Measurements from ENCODE around the gene LRP8. TPM values are rescaled to one million over a fixed set of nuclear protein-coding genes. Genes with fewer than 3 reads are reported as not detected.

The LRP8 gene
- total RNA-seq, 1 donor from 2014 or later: 4.4 TPM

DNA sequence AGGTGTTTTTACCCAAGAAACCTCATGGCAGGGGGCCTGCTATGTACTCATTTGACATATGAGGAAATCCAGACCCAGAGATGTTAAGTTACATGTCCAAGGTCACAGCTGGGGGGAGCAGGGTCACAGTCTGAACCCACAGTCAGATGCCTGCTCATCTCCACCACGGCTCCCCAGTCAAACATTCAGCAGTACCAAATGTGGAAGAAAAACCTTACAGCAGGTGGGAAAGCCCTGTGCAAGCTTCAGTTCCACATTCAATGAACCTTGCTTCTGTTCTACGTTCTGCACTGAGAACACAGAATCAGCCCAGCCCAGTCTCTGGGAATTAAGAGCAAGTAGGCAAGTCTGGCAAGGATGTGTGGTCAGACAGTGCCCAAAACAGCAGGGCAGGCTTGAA is 35.2 kb downstream of the LRP8 start:
- peaks cover 12% of the 10 kb centered on the region for H3K4me1 Mint-ChIP-seq (ENCODE audit: low read depth)
- H3K27me3 Mint-ChIP-seq: peaks cover 17% of the 10 kb centered on the region
- TF ChIP-seq, protein P1, sequence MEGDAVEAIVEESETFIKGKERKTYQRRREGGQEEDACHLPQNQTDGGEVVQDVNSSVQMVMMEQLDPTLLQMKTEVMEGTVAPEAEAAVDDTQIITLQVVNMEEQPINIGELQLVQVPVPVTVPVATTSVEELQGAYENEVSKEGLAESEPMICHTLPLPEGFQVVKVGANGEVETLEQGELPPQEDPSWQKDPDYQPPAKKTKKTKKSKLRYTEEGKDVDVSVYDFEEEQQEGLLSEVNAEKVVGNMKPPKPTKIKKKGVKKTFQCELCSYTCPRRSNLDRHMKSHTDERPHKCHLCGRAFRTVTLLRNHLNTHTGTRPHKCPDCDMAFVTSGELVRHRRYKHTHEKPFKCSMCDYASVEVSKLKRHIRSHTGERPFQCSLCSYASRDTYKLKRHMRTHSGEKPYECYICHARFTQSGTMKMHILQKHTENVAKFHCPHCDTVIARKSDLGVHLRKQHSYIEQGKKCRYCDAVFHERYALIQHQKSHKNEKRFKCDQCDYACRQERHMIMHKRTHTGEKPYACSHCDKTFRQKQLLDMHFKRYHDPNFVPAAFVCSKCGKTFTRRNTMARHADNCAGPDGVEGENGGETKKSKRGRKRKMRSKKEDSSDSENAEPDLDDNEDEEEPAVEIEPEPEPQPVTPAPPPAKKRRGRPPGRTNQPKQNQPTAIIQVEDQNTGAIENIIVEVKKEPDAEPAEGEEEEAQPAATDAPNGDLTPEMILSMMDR (IDR thresholded peaks at IDR 0.05; ENCODE audit: unreplicated experiment): no peak
- no peaks in the 10 kb centered on the region for H3K36me3 Mint-ChIP-seq (ENCODE audit: insufficient read depth)
- H3K27ac Mint-ChIP-seq: no peak overlapping the region
- no peak overlapping the region for H3K4me3 Mint-ChIP-seq (ENCODE audit: low read depth)
- no peaks in the 10 kb centered on the region for H3K9me3 Mint-ChIP-seq (ENCODE audit: low read depth)
- DNase-seq (ENCODE audit: low spot score, unreplicated experiment): no peak

DNA sequence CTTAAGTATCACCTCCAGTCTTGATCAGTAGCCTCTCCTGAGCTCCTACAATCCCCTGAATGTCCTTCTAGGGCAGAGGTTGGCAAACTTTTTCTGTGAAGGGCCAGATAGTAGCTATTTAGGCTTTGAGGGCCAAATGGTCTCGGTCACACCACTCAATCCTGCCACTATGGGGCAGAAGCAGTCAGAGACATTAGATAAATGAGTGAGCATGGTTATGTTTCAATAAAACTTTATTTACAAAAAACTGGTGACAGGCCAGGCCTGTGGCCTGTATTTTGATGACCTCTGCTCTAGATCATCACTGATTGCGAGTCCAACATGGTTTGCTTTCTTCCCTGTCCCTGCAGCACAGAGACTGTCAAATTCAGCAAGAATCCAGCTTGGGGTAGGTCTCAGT is 36.3 kb downstream of the LRP8 start:
- Mint-ChIP-seq H3K4me3 (ENCODE audit: low read depth) (no peak overlapping the region), H3K27ac (no peak overlapping the region), H3K36me3 (ENCODE audit: insufficient read depth) (no peaks in the 10 kb centered on the region), H3K9me3 (ENCODE audit: low read depth) (no peaks in the 10 kb centered on the region), H3K27me3 (peaks cover 17% of the 10 kb centered on the region), H3K4me1 (ENCODE audit: low read depth) (peaks cover 12% of the 10 kb centered on the region)
- no peak for DNase-seq (ENCODE audit: low spot score, unreplicated experiment)
- TF ChIP-seq, protein P1 (IDR thresholded peaks at IDR 0.05; ENCODE audit: unreplicated experiment): no peak

DNA sequence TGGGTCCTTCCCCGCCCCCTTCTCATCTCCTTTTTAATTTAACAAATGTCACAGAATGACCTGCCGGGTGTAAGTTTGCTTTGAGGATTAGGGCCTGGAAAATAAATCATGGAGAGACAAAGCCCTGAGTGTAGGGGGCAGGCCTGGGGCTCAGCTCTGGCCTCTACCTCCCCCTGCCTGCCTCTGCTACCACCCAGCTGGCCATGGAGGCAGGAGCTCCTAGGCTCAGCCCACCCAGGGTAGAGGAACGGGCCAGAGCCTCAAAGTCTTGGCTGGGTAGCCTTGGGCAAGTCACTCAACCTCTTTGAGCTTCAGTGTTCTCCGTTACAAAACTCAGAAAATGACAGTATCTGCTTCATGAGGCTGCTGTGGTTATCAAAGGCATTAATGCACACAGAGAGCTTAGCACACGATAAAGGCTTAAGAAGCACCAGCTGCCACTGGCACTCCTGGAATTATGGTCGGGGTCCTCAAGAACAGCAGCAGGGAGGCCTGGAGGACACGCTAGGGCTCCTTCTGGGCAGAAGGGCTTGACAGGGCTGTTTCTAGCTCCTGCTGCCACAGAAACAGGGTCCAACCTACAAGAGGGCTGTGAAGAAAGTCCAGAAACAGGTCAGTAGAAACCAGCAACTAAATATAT is 39.0 kb downstream of the LRP8 start:
- H3K4me1 Mint-ChIP-seq (ENCODE audit: low read depth): peaks cover 3% of the 10 kb centered on the region
- H3K9me3 Mint-ChIP-seq (ENCODE audit: low read depth): no peaks in the 10 kb centered on the region
- H3K36me3 Mint-ChIP-seq (ENCODE audit: insufficient read depth): no peaks in the 10 kb centered on the region
- H3K4me3 Mint-ChIP-seq (ENCODE audit: low read depth): no peak overlapping the region
- H3K27ac Mint-ChIP-seq: no peak overlapping the region
- H3K27me3 Mint-ChIP-seq: peaks cover 17% of the 10 kb centered on the region
- TF ChIP-seq, protein P1 (IDR thresholded peaks at IDR 0.05; ENCODE audit: unreplicated experiment): no peak
- no peak for DNase-seq (ENCODE audit: low spot score, unreplicated experiment)

DNA sequence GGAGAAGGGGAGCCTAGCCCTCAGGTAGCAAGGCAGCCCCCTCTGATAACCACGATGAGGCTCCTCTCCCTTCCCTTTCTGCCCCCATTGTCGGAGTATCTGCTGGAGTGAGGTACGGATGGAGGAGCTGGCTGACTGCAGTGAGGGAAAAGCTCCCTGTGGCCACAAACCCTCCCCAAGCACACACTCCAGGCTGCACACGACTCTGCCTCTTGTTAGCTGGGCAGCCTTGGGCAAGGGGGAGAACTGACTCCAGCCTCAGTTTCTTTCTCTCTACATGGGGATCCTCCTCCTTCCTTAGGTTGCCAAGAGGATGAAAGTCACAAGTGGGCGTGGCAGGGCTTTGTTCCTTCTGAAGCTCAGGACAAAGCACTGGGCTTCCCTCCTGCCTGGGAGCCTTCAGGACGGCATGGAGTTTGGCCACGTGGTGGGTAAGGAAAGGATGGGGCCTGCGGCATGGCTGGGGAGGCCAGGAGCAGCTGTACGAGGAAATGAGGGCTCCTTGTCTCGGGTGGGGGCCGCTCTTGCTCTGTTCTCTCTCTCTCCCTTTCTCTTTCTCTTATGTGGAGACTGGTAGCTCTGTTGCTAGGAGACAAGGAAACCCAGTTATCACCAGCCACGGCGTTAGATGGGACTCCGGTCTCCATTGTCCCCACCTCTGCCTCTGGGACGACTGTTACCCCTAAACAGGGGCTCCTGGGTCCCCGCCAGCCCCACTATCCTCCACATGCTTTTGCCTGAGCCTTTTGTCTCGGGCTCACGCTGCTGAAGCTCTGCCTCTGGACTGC is 39.7 kb downstream of the LRP8 start:
- Mint-ChIP-seq H3K27me3 (peaks cover 17% of the 10 kb centered on the region), H3K36me3 (ENCODE audit: insufficient read depth) (no peaks in the 10 kb centered on the region), H3K4me3 (ENCODE audit: low read depth) (no peak overlapping the region), H3K27ac (no peak overlapping the region), H3K4me1 (ENCODE audit: low read depth) (peaks cover 3% of the 10 kb centered on the region), H3K9me3 (ENCODE audit: low read depth) (no peaks in the 10 kb centered on the region)
- DNase-seq (ENCODE audit: low spot score, unreplicated experiment): no peak
- TF ChIP-seq, protein P1 (IDR thresholded peaks at IDR 0.05; ENCODE audit: unreplicated experiment): no peak

DNA sequence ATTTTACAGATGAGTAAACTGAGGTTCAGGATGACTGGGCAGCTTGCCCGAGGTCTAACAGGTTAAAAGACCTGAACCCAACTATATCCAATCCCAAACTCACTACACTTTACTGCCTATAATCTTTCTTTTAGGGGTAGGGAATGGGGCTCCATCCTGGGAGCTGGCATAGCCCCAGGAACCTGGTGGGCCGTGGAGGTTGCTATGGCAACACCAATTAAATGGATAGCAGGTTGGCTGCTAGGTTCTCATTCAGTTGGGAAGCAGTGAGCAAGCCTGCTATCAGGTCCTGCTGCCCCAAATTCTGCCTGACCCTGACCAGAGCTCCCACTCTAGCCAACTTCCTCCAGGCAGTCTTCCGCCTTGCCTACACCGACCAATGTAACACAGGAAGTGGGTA is 40.9 kb downstream of the LRP8 start:
- Mint-ChIP-seq H3K27ac (no peak overlapping the region), H3K36me3 (ENCODE audit: insufficient read depth) (no peaks in the 10 kb centered on the region), H3K27me3 (peaks cover 17% of the 10 kb centered on the region), H3K9me3 (ENCODE audit: low read depth) (no peaks in the 10 kb centered on the region), H3K4me3 (ENCODE audit: low read depth) (no peak overlapping the region), H3K4me1 (ENCODE audit: low read depth) (peaks cover 3% of the 10 kb centered on the region)
- TF ChIP-seq, protein P1 (IDR thresholded peaks at IDR 0.05; ENCODE audit: unreplicated experiment): no peak
- DNase-seq (ENCODE audit: low spot score, unreplicated experiment): no peak
